Measurements from ENCODE around the gene OR2AP1. TPM values are rescaled to one million over a fixed set of nuclear protein-coding genes. Genes with fewer than 3 reads are reported as not detected.
"Not testable (repeated sequence)": the region's sequence is repeated elsewhere in the genome, so short reads cannot be mapped to it uniquely, and the experiment has no call there.

OR2AP1 gene
- total and polyA plus RNA-seq, 8 donors, result not detected

DNA sequence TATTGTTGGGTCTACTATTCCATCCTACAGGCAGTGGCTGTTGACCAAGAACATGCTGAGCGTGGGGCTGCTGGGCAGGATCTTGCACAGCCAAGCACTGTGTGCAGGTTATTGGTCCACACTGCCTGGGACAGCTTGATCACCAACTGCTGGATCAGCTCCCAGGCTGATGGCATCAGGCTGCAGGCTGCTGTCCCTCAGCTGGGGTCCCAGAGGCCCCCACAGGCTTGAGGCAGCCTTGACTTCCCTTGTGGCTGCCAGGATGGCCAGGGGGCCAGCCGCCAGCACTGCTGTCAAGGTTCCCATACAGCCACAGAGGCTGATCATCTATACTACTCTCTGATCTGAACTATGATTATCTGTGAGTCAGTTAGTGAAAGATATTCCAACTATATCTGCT, 9.8 kb downstream of the OR2AP1 start:
- H3K9me3 ChIP-seq, result no peaks in the 10 kb centered on the region
- no peak overlapping the region for H3K4me3 ChIP-seq
- ATAC-seq (no peak), DNase-seq (no peak), FAIRE-seq (no peak)
- intact Hi-C loops (cut with DNase I), result no loop called here
- H3K27ac ChIP-seq, result no peak overlapping the region
- H3K4me1 ChIP-seq, result no peaks in the 10 kb centered on the region
- no peaks in the 10 kb centered on the region for H3K36me3 ChIP-seq
- no peaks in the 10 kb centered on the region for H3K27me3 ChIP-seq
- WGBS, 2 donors, result 94 to 98% methylated on average over 2 of the region's 2 CpGs
- TF ChIP-seq CTCF (IDR thresholded peaks at IDR 0.05), result no peak

DNA sequence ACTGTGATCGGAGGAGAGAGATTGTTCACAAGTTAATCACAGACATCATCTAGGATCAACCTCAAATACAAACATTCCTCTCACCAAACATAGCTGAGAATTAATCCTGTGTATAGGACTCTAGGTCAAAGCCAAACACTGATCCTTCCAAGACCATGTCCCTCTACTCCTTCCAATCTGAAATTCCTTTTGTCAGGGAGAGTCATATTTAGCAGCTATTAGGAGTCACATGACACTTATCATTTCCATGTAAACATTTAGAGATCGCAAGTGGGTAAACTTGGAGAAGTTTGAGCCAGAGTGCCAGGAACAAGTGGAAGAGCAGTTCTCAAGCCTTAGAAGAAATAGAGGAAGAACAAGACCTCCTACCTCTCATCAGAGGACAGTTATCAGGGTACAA, 13.5 kb downstream of the OR2AP1 start:
- Histone ChIP-seq H3K36me3 (no peaks in the 10 kb centered on the region), H3K4me1 (no peaks in the 10 kb centered on the region), H3K9me3 (no peaks in the 10 kb centered on the region), H3K27ac (no peak overlapping the region), H3K4me3 (no peak overlapping the region), H3K27me3 (no peaks in the 10 kb centered on the region)
- 15 to 20% methylated on average over 2 of the region's 2 CpGs for WGBS, 2 donors
- ATAC-seq, result no peak
- intact Hi-C loops (cut with DNase I), result no loop called here
- no peak for DNase-seq
- no peak for TF ChIP-seq CTCF (IDR thresholded peaks at IDR 0.05)
- FAIRE-seq, result no peak

DNA sequence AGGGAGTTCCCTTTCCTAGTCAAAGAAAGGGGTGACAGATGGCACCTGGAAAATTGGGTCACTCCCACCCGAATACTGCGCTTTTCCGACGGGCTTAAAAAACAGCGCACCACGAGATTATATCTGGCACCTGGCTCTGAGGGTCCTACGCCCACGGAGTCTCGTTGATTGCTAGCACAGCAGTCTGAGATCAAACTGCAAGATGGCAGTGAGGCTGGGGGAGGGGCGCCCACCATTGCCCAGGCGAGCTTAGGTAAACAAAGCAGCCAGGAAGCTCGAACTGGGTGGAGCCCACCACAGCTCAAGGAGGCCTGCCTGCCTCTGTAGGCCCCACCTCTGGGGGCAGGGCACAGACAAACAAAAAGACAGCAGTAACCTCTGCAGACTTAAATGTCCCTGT, 17.9 kb downstream of the OR2AP1 start:
- DNase-seq; H3K27ac ChIP-seq; H3K4me3 ChIP-seq; intact Hi-C loops (cut with DNase I); FAIRE-seq; H3K4me1 ChIP-seq; H3K36me3 ChIP-seq; ATAC-seq; H3K27me3 ChIP-seq; H3K9me3 ChIP-seq: not testable (repeated sequence)
- 56 to 73% methylated on average over 12 of the region's 12 CpGs for WGBS, 2 donors

- H3K4me3 ChIP-seq, result no peak overlapping the region
- DNase-seq (no peak), ATAC-seq (no peak), FAIRE-seq (no peak)
- H3K4me1 ChIP-seq, result no peaks in the 10 kb centered on the region
- intact Hi-C loops (cut with DNase I), result no loop called here
- no peaks in the 10 kb centered on the region for H3K9me3 ChIP-seq
- H3K27me3 ChIP-seq, result no peaks in the 10 kb centered on the region
- H3K27ac ChIP-seq, result no peak overlapping the region
- H3K36me3 ChIP-seq, result no peaks in the 10 kb centered on the region
- WGBS, 2 donors, result 73 to 77% methylated on average over 8 of the region's 8 CpGs
- TF ChIP-seq CTCF (IDR thresholded peaks at IDR 0.05), result no peak
These were observed 35.7 kb downstream of the OR2AP1 start for GRCh38 chr12:55607821-55608594.

GRCh38 chr12:55610598-55610997, 38.3 kb downstream of the OR2AP1 start:
- no peak overlapping the region for H3K27ac ChIP-seq
- no peak for ATAC-seq
- DNase-seq, result no peak
- H3K36me3 ChIP-seq, result no peaks in the 10 kb centered on the region
- H3K4me1 ChIP-seq, result no peaks in the 10 kb centered on the region
- no peaks in the 10 kb centered on the region for H3K27me3 ChIP-seq
- intact Hi-C loops (cut with DNase I), result loop anchor here in 1 of 3 donors (10.0 kb wide), 2 partner anchors 166 to 416 kb away; partner anchors contain the start of gene OR6C2
- no peak for TF ChIP-seq CTCF (IDR thresholded peaks at IDR 0.05)
- no peak overlapping the region for H3K4me3 ChIP-seq
- FAIRE-seq, result no peak
- no peaks in the 10 kb centered on the region for H3K9me3 ChIP-seq
- WGBS, 2 donors, result 94% methylated on average over 1 of the region's 1 CpG
